Body of pancreas (tissue), 4 donors: Measurements from ENCODE around the gene CLDN19. TPM values are rescaled to one million over a fixed set of nuclear protein-coding genes. Genes with fewer than 3 reads are reported as not detected.

Experiments
- ATAC-seq: fragments of 150-250 bp; one replicate; pipeline ENCODE4 v1.9.1; 2016
- DNase-seq, 4 donors: peaks; one replicate each; pipeline ENCODE4 v3.0.0-alpha.2; 2019
- H3K27ac ChIP-seq, 4 donors: fragments of 200-600 bp; sonication (generic); 1 replicate in 3 of 4; 2 replicates in 1 of 4; pipeline versions ENCODE4 v1.5.1 to v1.6.1; 2016 to 2019; ENCODE audit warnings: mild to moderate bottlenecking in 1 of 4, mixed read lengths in 1 of 4, moderate library complexity in 1 of 4
- H3K27me3 ChIP-seq, 2 donors: fragments of 200-600 bp; sonication (generic); one replicate each; pipeline ENCODE4 v1.6.0; 2016; ENCODE audit warnings: mild to moderate bottlenecking in 1 of 2
- H3K36me3 ChIP-seq, 2 donors: fragments of 200-600 bp; sonication (generic); replicated peaks in 1 of 2; 2 replicates each; pipeline ENCODE4 v1.5.1; 2016; ENCODE audit warnings: low read depth in 2 of 2; ENCODE audit not compliant: insufficient read depth in 1 of 2
- H3K4me1 ChIP-seq: fragments of 200-600 bp; sonication (generic); one replicate; pipeline ENCODE4 v1.6.0; 2016
- H3K4me3 ChIP-seq, 2 donors: fragments of 200-600 bp; sonication (generic); 1 replicate in 1 of 2; 2 replicates in 1 of 2; pipeline ENCODE4 v1.5.1; 2016 to 2019
- H3K9me3 ChIP-seq, 3 donors: fragments of 200-600 bp; sonication (generic); 1 replicate in 2 of 3; 2 replicates in 1 of 3; pipeline ENCODE4 v1.5.1; 2016
- CTCF ChIP-seq, 7 experiments: fragments of 450-650 bp in 4 of 7; fragments of 200-600 bp in 3 of 7; sonication (generic) in 3 of 7; IDR thresholded peaks; one replicate each; pipeline ENCODE4 v1.5.1; 2016 to 2019; ENCODE audit warnings: antibody characterized with exemption in 7 of 7
- POLR2A ChIP-seq, 3 donors: fragments of 450-650 bp; IDR thresholded peaks; one replicate each; pipeline ENCODE4 v1.6.1; 2016; ENCODE audit warnings: antibody characterized with exemption in 3 of 3, mild to moderate bottlenecking in 2 of 3
- WGBS, 2 donors: methylation state at CpG; one replicate each; pipeline ENCODE4 v1.1.5; 2017; 5-methylcytosine and 5-hydroxymethylcytosine counted together
- intact Hi-C: fragments of 100-400 bp; cut with DNase I; formaldehyde crosslinking; loops from one replicate; pipeline ENCODE4 v1.15.1; 2023
- total RNA-seq, 2 donors: library from RNA; depleted of rRNA; stranded (reverse); fragments of >200 nt; gene quantifications; one replicate each; pipeline ENCODE4 v1.1.0, GENCODE V29; 2016

CLDN19 gene
- total RNA-seq, 2 donors from 2014 or later: not detected

- no peak for DNase-seq
- intact Hi-C loops: no loop called here
Measured at GRCh38 chr1:42735477-42736105, 4.4 kb downstream of the CLDN19 start.

GRCh38 chr1:42735056-42735455 lies 5.0 kb downstream of the CLDN19 start:
- H3K4me3 ChIP-seq: no peak overlapping the region
- no peaks in the 10 kb centered on the region for H3K9me3 ChIP-seq
- DNase-seq: no peak
- WGBS, 2 donors: 71 to 86% methylated on average over 9 to 11 of the region's 11 CpGs
- no peaks in the 10 kb centered on the region for H3K4me1 ChIP-seq
- TF ChIP-seq CTCF (IDR thresholded peaks at IDR 0.05) (no peak), POLR2A (IDR thresholded peaks at IDR 0.05) (no peak)
- intact Hi-C loops: no loop called here
- H3K36me3 ChIP-seq: no peaks in the 10 kb centered on the region
- H3K27me3 ChIP-seq: no peaks in the 10 kb centered on the region
- ATAC-seq: no peak
- H3K27ac ChIP-seq: no peak overlapping the region

More at GRCh38 chr1:42735477-42736105, 4.4 kb downstream of the CLDN19 start:
- TF ChIP-seq POLR2A (IDR thresholded peaks at IDR 0.05) (no peak), CTCF (IDR thresholded peaks at IDR 0.05) (no peak)
- Histone ChIP-seq H3K27me3 (no peaks in the 10 kb centered on the region), H3K9me3 (no peaks in the 10 kb centered on the region), H3K4me1 (no peaks in the 10 kb centered on the region), H3K4me3 (no peak overlapping the region), H3K27ac (no peak overlapping the region), H3K36me3 (no peaks in the 10 kb centered on the region)
- ATAC-seq: no peak
- WGBS, 2 donors: 77 to 93% methylated on average over 3 to 13 of the region's 14 CpGs

- no peaks in the 10 kb centered on the region for H3K9me3 ChIP-seq
- no peaks in the 10 kb centered on the region for H3K4me1 ChIP-seq
- ATAC-seq (no peak), DNase-seq (no peak)
- H3K27ac ChIP-seq: no peak overlapping the region
- no peaks in the 10 kb centered on the region for H3K27me3 ChIP-seq
- H3K36me3 ChIP-seq: no peaks in the 10 kb centered on the region
- intact Hi-C loops: no loop called here
- no peak overlapping the region for H3K4me3 ChIP-seq
- 76 to 88% methylated on average over 7 of the region's 7 CpGs for WGBS, 2 donors
- TF ChIP-seq POLR2A (IDR thresholded peaks at IDR 0.05): no peak
- no peak for TF ChIP-seq CTCF (IDR thresholded peaks at IDR 0.05)
Measured at GRCh38 chr1:42734201-42735035, 5.6 kb downstream of the CLDN19 start.

GRCh38 chr1:42733415-42734200 lies 6.4 kb downstream of the CLDN19 start:
- H3K27me3 ChIP-seq: no peaks in the 10 kb centered on the region
- no peaks in the 10 kb centered on the region for H3K36me3 ChIP-seq
- TF ChIP-seq POLR2A (IDR thresholded peaks at IDR 0.05) (no peak), CTCF (IDR thresholded peaks at IDR 0.05) (no peak)
- H3K4me1 ChIP-seq: no peaks in the 10 kb centered on the region
- H3K27ac ChIP-seq: no peak overlapping the region
- 71 to 73% methylated on average over 9 to 11 of the region's 12 CpGs for WGBS, 2 donors
- ATAC-seq: no peak
- H3K9me3 ChIP-seq: no peaks in the 10 kb centered on the region
- DNase-seq: no peak
- intact Hi-C loops: no loop called here
- no peak overlapping the region for H3K4me3 ChIP-seq
